HL-60/S4 treated with retinoic acid at 250 ng/mL for 4 days and 3 days (cell line): ENCODE data around the gene MRPL55.

Source experiments
- in situ Hi-C: fragments of 300-500 bp; cut with MboI; formaldehyde crosslinking; loops from 2 replicates; pipeline ENCODE4 v1.7.0; 2022; ENCODE audit warnings: low sequenced_read_pairs

Gene MRPL55

GRCh38 chr1:228109073-228109961 is at the start of gene MRPL55:
TSS of gene MRPL55 (minus strand) at chr1:228109299. CDS start at chr1:228108260, 1,039 bp downstream.
- in situ Hi-C loops: no loop called here

DNA sequence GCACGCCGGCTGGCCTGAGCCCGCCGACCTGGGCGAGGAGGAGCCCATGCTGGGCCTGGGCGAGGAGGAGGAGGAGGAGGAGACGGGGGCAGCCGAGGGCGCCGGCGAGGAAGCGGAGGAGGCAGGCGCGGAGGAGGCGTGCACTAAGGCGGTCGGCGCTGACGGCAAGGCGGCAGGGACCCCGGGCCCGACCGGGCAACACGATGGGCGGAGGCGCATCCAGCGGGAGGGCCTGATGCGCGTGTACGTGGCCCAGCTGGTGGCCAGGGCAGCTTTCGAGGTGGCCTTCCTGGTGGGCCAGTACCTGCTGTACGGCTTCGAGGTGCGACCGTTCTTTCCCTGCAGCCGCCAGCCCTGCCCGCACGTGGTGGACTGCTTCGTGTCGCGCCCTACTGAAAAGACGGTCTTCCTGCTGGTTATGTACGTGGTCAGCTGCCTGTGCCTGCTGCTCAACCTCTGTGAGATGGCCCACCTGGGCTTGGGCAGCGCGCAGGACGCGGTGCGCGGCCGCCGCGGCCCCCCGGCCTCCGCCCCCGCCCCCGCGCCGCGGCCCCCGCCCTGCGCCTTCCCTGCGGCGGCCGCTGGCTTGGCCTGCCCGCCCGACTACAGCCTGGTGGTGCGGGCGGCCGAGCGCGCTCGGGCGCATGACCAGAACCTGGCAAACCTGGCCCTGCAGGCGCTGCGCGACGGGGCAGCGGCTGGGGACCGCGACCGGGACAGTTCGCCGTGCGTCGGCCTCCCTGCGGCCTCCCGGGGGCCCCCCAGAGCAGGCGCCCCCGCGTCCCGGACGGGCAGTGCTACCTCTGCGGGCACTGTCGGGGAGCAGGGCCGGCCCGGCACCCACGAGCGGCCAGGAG is 49.3 kb upstream of the MRPL55 start:
- in situ Hi-C loops: no loop called here

DNA sequence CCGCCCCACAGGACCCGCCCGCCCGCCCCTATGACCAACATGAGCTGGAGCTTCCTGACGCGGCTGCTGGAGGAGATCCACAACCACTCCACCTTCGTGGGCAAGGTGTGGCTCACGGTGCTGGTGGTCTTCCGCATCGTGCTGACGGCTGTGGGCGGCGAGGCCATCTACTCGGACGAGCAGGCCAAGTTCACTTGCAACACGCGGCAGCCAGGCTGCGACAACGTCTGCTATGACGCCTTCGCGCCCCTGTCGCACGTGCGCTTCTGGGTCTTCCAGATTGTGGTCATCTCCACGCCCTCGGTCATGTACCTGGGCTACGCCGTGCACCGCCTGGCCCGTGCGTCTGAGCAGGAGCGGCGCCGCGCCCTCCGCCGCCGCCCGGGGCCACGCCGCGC is 48.6 kb upstream of the MRPL55 start:
- in situ Hi-C loops: no loop called here

GRCh38 chr1:228156941-228157728 is 48.0 kb upstream of the MRPL55 start:
- in situ Hi-C loops: no loop called here

- in situ Hi-C loops: no loop called here
Measured at GRCh38 chr1:228156515-228156881, 47.4 kb upstream of the MRPL55 start.

- in situ Hi-C loops: no loop called here
Measured at GRCh38 chr1:228155596-228156514, 46.8 kb upstream of the MRPL55 start.

DNA sequence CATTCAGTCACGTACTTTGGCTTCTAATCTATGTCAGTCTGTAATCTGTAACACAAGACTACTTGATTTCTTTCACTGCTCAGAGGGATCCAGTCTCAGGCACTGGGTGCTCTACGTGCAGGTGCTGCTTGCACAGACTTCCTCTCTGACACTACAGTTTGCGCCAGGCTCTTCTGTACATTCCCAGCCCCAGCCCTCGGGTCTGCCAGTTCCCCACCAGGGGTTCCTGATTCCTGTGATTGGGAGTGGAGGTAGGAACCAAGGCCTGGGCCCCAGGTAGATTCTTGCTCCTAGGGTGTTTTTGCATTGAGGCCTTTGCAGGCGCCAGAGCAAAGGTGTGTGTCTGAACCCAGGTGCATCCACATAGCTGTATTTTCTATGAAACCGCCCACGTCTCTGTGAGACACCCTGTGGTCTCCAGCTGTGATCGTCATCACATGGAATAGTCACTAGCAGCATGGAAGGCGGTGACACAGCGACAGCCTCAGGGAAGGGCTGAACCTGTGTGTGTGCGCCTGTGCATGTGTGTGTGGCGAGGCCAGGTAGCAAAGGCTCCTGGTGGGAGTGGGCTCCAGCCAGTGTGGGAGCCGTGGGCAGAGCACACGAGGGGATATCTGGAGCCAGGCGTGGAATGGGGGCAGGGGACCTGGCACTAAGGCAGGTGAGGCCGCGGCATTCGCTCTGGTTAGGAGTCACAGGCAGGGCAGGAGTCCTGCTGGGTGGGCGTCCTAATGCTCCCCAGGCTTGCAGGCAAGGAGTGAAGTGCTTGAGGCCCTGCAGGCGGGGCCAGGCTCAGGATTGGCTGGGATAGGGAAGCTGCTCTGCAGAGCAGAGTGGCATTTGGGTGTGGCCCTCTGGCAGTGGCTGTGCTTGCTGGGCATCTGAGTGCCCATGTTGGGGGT is 45.8 kb upstream of the MRPL55 start:
- in situ Hi-C loops: no loop called here

DNA sequence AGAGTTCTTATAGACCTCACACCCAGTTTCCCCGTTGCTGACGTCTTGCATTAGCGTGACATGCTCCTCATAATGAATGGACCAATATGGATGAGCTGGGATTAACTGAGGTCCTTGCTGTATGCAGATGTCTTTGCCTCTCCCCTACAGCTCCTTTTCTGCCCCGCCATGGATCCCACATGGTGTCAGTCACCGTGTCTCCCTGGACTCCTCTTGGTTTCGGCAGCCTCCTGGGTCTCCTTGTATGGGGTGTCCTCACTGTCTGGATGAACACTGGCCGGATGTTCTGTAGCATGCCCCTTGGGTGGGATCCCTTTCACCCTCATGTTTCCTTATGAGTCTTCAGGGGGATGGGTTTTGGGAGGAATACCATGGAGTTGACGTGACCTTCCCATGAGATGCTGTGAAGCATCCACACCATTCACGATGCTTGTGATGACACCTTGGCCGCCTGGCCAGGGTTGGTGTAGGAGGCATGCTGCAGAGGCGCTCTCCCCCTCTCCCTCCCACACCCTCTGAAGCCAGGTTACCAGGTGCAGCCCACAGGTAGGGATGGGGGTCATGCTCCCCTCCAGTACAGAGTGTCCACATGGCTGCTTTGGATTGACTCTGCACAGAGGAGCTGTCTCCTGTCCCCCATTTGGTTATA is 45.0 kb upstream of the MRPL55 start:
- in situ Hi-C loops: no loop called here

- in situ Hi-C loops: no loop called here
Measured at GRCh38 chr1:228152918-228153258, 43.8 kb upstream of the MRPL55 start.

DNA sequence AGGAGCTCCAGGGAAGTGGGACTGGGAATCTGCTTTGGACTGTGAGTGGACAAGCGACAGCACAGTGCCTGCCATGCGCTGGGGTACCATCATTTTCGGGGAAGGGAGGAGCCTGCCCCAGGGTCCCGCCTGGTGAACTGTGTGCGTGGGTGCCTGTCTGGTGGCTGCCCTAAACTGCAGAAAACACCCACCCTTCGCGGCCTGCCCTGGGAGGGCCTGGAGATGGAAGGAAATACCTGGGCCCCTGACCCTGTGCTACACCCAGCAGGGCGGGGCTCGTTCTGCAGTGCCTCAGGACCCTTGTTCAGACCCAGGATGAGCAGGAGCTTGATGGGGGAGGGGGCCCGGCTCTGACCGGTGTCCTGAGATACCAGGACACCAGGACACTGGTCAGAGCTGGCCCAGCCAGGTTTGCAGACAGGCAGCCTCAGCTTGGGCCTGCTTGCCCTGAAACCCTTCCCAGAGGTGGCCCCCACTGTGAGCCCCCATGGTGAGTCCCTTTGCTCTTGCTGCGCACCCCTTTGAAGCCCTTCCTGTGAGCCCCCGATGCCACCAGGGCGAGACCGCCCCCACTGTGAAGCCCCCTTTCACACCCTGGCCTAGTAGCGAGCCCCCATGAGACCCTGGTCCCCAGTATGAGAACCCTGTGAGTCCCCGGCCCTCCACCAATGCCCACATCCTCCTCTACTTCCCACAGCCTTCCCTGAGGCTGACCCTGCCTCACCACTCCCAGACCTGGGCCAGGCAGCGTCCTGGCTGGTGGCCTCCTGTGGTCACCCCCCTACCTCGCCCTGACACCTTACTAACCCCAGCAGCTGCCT is 43.2 kb upstream of the MRPL55 start:
- in situ Hi-C loops: no loop called here

DNA sequence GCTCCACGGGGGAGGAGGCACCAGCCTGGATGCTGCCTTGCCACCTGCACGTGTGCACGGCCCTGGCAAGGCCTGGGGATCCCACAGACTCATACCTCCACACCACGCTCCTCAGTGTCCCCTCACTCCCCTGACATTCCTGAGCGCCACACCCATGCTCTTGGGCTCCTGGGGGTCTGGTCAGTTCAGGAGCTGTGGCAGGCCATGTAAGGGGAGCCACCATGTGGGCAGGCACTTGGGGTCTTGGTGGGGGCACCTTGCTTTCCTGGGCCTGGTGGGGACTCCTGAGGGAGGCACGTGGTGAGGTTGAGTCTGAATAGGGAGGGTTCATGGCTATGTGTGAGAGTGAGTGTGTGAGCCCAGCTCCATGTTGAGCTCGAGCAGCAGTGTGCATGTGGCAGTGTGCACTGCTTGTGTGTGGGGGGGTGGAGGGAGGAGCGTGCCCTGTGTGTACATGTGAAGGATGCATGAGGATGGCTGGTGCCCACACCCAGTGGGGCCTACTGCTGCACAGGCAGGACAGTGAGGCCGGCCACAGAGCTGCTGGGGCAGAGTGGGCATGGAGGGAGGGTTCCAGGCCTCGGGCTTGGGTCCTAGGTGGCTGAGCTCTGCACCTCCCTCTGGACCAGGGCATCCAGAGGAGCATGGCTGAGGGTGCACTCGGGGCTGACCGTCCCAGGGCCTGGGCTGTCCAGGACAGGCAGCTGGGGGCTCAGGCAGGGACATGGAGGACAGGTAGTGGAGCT is 42.3 kb upstream of the MRPL55 start:
- in situ Hi-C loops: no loop called here

DNA sequence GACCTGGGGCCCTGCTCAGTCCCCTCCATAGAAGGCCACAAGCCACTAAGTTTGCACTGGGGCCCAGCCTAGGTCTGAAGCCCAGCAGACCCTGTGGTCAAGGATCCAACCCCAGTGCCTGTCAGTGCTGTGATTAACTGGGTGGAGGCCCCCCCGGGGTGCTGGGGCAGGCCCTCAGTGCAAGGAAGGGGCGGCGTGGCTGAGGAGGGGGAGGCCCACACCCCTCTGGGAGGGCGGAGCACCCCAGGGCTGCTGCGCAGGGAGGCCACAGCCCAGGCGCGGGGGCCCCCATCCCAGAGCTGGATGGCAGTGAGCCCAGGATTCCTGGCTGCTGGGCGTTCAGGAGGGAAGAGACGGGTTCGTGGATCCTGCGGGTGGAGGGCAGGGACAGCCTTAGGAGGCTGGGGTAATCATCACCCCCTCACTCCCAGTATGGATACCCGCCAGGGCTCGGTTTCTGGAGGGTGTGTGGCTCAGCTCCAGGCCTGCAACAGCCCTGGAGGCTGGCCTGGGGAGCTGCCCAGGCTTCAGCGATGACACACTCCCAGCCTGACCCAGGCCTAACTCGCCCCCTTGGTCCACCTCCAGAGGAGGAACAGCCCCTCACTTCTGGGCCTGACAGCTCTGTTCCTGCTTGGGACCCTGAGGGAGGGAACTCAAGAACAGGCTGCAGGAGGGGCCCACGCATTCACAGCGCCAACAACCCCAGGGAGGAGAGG is 41.5 kb upstream of the MRPL55 start:
- in situ Hi-C loops: no loop called here

- in situ Hi-C loops: no loop called here
Measured at GRCh38 chr1:228150120-228150460, 41.0 kb upstream of the MRPL55 start.

DNA sequence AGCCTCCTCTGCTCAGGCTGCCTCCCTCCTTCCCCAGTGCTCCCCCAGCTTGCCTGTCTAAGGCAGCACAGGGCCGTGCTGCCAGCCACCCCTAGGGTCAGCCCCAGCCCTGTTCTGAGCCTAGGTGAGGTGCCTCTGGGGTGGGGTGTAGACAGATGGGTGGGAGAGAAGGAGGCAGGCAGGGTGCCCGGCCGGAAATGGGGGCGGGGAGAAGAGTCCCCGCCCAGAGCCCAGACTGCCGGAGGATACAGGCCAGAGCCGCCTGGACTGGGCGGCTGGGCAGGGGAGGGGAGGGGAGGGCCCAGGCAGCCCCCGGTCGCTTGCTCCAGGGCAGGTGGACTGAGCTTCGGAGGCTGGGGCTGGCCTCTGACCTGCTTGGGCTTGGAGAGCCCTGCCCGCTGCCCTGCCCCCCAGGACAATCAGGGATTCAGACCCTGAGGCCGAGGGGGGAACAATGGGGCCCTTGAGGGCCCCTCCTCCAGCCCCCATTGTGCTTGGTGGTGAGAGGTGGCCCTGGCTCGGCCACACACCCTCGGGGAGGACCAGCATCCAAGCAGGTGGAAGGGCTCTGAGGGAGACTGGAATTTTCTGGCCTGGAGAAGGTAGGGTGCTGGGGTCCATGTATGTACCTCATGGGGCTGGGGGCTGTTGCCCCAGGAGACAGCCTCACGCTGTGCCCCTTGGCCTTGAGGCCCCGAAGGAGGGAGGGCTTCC is 40.5 kb upstream of the MRPL55 start, which contains the start of gene GJC2:
Gene GJC2, plus strand, starts transcription at position 525 of the 714 bp plus-strand sequence. CDS start 7,829 bp downstream, outside the sequence.
- in situ Hi-C loops: no loop called here

- in situ Hi-C loops: no loop called here
Measured at GRCh38 chr1:228148935-228149405, 39.9 kb upstream of the MRPL55 start.
